Lower lobe of right lung (tissue), 2 donors: ENCODE data around the gene PUDP. TPM values are rescaled to one million over a fixed set of nuclear protein-coding genes. Genes with fewer than 3 reads are reported as not detected.
A peak's percentile ranks its signal among the peaks of the same experiment; 100 is the strongest.

Source experiments
- ATAC-seq, 2 donors: fragments of 200-7000 bp; cut with Tn5 transposase; one replicate each; pipeline ENCODE4 v1.9.1; 2020 to 2022; ENCODE audit warnings: mild to moderate bottlenecking in 2 of 2, moderate library complexity in 2 of 2
- DNase-seq: peaks from one replicate; pipeline ENCODE4 v3.0.0-alpha.2; 2020
- H3K27ac ChIP-seq: fragments of 200-600 bp; one replicate; pipeline ENCODE4 v1.8.0; 2022
- H3K27me3 ChIP-seq: fragments of 200-600 bp; one replicate; pipeline ENCODE4 v1.8.0; 2022; ENCODE audit warnings: low read depth
- H3K36me3 ChIP-seq: fragments of 200-600 bp; one replicate; pipeline ENCODE4 v1.8.0; 2022; ENCODE audit warnings: mild to moderate bottlenecking
- H3K4me1 ChIP-seq: fragments of 200-600 bp; one replicate; pipeline ENCODE4 v1.8.0; 2022
- H3K4me3 ChIP-seq: fragments of 200-600 bp; one replicate; pipeline ENCODE4 v1.8.0; 2022; ENCODE audit warnings: mild to moderate bottlenecking
- H3K9me3 ChIP-seq: fragments of 200-600 bp; one replicate; pipeline ENCODE4 v1.8.0; 2022
- intact Hi-C: fragments of 100-400 bp; cut with DNase I; formaldehyde crosslinking; loops from one replicate; pipeline ENCODE4 v1.11.0; 2022
- total RNA-seq: library from RNA; stranded (reverse); fragmentation: NEBNext Ultra II Directional; extraction: Animal tissue kit (Norgen Biotek cat#: 25700); gene quantifications from one replicate; pipeline ENCODE4 v1.2.1, GENCODE V29; 2021
- TF ChIP-seq, protein P1 (sequence below): fragments of 200-600 bp; IDR thresholded peaks from one replicate; pipeline ENCODE4 v1.8.0; 2022; ENCODE audit warnings: antibody characterized with exemption, mild to moderate bottlenecking
- donor health status: DM: no; HTN: yes; CAD: no; lungs with severe emphysema.

The PUDP gene
- total RNA-seq, 1 donor from 2014 or later = 19.8 TPM

DNA sequence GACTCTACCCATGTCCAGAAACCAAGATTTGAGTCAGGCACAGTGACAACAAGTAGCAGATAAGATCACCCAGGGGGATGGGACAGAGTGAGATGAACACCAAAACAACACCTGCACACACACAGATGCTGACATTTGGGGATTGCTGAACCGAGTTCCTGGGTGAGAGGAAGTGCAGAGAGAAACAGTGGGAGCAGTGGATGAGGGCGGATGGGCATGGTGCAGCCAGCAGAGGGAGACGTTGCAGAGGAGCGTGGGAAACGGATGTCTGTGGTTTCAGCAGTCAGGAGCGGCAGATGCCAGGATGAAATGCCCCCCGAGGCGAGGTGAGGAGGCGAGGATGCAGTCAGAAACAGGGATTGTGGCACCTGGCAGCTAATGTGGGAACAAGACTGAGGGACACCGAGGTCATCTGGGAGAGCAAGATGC is 79.0 kb downstream of the PUDP start:
- H3K36me3 ChIP-seq = no peaks in the 10 kb centered on the region
- H3K27ac ChIP-seq = no peak overlapping the region
- H3K9me3 ChIP-seq = no peaks in the 10 kb centered on the region
- no peak overlapping the region for H3K4me3 ChIP-seq
- no peak for DNase-seq
- intact Hi-C loops = no loop called here
- H3K27me3 ChIP-seq = no peaks in the 10 kb centered on the region
- TF ChIP-seq, protein P1, sequence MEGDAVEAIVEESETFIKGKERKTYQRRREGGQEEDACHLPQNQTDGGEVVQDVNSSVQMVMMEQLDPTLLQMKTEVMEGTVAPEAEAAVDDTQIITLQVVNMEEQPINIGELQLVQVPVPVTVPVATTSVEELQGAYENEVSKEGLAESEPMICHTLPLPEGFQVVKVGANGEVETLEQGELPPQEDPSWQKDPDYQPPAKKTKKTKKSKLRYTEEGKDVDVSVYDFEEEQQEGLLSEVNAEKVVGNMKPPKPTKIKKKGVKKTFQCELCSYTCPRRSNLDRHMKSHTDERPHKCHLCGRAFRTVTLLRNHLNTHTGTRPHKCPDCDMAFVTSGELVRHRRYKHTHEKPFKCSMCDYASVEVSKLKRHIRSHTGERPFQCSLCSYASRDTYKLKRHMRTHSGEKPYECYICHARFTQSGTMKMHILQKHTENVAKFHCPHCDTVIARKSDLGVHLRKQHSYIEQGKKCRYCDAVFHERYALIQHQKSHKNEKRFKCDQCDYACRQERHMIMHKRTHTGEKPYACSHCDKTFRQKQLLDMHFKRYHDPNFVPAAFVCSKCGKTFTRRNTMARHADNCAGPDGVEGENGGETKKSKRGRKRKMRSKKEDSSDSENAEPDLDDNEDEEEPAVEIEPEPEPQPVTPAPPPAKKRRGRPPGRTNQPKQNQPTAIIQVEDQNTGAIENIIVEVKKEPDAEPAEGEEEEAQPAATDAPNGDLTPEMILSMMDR = no peak
- peak in 1 of 2 donors; percentile 36 for ATAC-seq
- no peaks in the 10 kb centered on the region for H3K4me1 ChIP-seq

DNA sequence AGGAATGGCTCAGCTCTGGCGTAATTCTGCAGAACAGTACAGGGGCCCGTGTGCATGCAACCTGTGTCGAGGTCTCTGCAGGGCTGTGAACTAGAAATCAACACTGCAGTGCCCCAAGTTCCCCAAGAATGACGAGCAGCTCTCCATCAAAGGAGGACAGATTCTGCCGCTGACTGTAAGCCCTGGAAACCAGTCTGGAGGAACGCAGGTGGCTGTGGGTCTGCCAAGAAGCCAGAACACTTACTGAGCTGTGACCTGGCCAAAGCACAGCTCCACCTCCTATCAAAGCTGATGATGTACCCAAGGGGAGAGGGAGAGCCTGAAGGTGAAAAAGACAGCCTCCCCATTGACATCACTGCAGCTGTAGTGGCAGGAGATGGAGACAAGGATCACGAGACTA is 80.7 kb downstream of the PUDP start:
- H3K27ac ChIP-seq = no peak overlapping the region
- TF ChIP-seq, protein P1 = no peak
- no peak overlapping the region for H3K4me3 ChIP-seq
- ATAC-seq = no peak
- no peaks in the 10 kb centered on the region for H3K9me3 ChIP-seq
- intact Hi-C loops = no loop called here
- H3K27me3 ChIP-seq = no peaks in the 10 kb centered on the region
- H3K36me3 ChIP-seq = no peaks in the 10 kb centered on the region
- no peaks in the 10 kb centered on the region for H3K4me1 ChIP-seq
- DNase-seq = no peak

DNA sequence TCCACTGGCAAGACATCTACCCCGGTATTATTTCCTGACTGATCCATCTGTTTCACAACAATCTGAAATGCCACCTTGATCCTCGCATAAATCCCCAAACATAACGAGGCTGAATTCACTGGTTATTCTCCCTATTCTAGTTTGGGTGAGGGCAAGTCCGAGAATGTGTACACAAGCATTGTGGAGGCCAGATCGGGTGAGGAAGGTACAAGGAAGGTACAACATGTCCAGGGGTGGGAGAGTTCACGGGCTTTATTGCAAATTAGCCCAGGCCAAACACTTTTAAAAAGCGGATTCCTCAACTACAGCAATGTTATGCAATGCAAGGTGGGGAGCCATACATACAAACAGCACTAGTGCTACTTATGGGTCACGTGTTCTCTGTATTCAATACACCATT is 82.5 kb downstream of the PUDP start:
- Histone ChIP-seq H3K27me3 (no peaks in the 10 kb centered on the region), H3K4me1 (no peaks in the 10 kb centered on the region), H3K4me3 (no peak overlapping the region), H3K27ac (no peak overlapping the region), H3K36me3 (no peaks in the 10 kb centered on the region), H3K9me3 (no peaks in the 10 kb centered on the region)
- intact Hi-C loops = no loop called here
- ATAC-seq (no peak), DNase-seq (no peak)
- TF ChIP-seq, protein P1 = no peak

DNA sequence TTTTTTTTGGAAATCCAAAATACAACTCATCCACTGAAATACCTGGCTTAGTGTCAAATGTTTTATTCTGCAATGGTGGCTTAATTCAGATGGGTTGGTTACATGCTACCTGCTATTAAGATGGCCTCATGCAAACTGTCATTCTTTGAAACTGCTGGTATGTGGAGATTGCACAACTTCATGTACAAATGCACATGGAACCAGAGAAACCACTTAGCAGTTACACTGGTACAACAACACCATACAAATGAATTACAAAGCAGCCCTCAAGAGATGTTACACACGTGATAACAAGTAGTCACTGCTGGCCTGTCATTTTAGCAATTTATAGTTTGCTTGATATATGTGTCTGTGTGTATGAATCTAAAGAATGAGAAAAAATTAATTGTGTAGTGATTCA is 85.0 kb downstream of the PUDP start:
- intact Hi-C loops = no loop called here
- no peak overlapping the region for H3K4me3 ChIP-seq
- no peaks in the 10 kb centered on the region for H3K36me3 ChIP-seq
- no peak overlapping the region for H3K27ac ChIP-seq
- TF ChIP-seq, protein P1 = no peak
- no peaks in the 10 kb centered on the region for H3K4me1 ChIP-seq
- DNase-seq (no peak), ATAC-seq (no peak)
- H3K27me3 ChIP-seq = no peaks in the 10 kb centered on the region
- H3K9me3 ChIP-seq = no peaks in the 10 kb centered on the region

DNA sequence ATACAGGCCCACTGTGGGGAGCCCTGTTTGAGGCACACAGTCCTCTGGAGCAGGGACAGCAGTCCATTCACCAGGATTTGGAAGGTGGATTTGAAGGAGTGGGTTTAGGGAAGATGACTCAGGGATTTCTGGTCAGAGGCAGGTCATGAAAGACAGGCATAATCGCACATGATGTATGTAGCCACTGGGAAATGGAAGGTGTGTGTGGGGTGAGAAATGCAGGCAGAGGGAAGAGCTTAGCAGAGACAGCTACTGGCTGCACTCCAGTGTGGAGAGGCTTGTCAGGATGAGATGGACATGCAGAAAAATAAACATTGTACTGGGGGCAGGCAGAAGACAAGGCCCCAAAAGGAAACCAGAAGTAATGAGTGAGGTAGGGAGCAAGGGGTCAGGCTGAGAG is 85.7 kb downstream of the PUDP start:
- Histone ChIP-seq H3K27me3 (no peaks in the 10 kb centered on the region), H3K4me1 (no peaks in the 10 kb centered on the region), H3K27ac (no peak overlapping the region), H3K9me3 (no peaks in the 10 kb centered on the region), H3K36me3 (no peaks in the 10 kb centered on the region), H3K4me3 (no peak overlapping the region)
- intact Hi-C loops = no loop called here
- TF ChIP-seq, protein P1 = no peak
- no peak for ATAC-seq
- DNase-seq = no peak

DNA sequence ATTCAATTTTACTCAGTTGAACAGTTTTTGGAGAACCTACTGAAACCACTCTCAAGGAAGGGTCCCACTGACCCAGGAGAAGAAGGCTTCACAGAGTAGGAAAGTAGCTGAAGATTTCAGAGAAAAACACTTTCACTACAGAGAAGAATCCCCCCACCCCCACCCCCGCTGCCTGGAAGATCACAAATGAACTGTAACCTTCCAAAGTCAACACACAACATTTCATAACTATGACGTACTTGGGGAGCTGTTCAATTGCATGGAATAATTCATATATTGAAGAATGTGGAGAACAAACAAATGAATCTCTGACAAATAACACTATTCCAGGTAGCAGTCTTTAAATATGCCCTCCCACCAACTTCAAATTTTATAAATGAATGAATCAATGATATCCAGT is 86.5 kb downstream of the PUDP start:
- H3K27me3 ChIP-seq = no peaks in the 10 kb centered on the region
- intact Hi-C loops = no loop called here
- TF ChIP-seq, protein P1 = no peak
- no peaks in the 10 kb centered on the region for H3K4me1 ChIP-seq
- no peaks in the 10 kb centered on the region for H3K9me3 ChIP-seq
- DNase-seq (no peak), ATAC-seq (no peak)
- no peak overlapping the region for H3K4me3 ChIP-seq
- no peaks in the 10 kb centered on the region for H3K36me3 ChIP-seq
- no peak overlapping the region for H3K27ac ChIP-seq
